GM18870 (cell line): ENCODE measurements around the gene DDX1.

Experiments used
- ATAC-seq: cut with Tn5 transposase; IDR thresholded peaks from one replicate; pipeline ENCODE4 v1.9.1; 2021; ENCODE audit warnings: moderate library complexity; ENCODE audit not compliant: unreplicated experiment

Gene DDX1

GRCh38 chr2:15658911-15659310 lies 67.2 kb downstream of the DDX1 start:
- ATAC-seq, result no peak

GRCh38 chr2:15660491-15661294 lies 69.0 kb downstream of the DDX1 start:
- no peak for ATAC-seq

- no peak for ATAC-seq
Measured at GRCh38 chr2:15661295-15661569, 69.6 kb downstream of the DDX1 start.

GRCh38 chr2:15662026-15662425 lies 70.4 kb downstream of the DDX1 start:
- ATAC-seq, result no peak

GRCh38 chr2:15662579-15662978 lies 70.9 kb downstream of the DDX1 start:
- ATAC-seq, result no peak

GRCh38 chr2:15663802-15664201 lies 72.1 kb downstream of the DDX1 start:
- ATAC-seq, result no peak

GRCh38 chr2:15664273-15665066 lies 72.8 kb downstream of the DDX1 start:
- ATAC-seq, result no peak

- ATAC-seq, result no peak
Measured at GRCh38 chr2:15665067-15665942, 73.6 kb downstream of the DDX1 start.

GRCh38 chr2:15665943-15666460 lies 74.3 kb downstream of the DDX1 start:
- no peak for ATAC-seq

GRCh38 chr2:15666861-15667808 lies 75.5 kb downstream of the DDX1 start:
- ATAC-seq, result no peak

GRCh38 chr2:15667809-15668556 lies 76.3 kb downstream of the DDX1 start:
- no peak for ATAC-seq

GRCh38 chr2:15668611-15669305 lies 77.1 kb downstream of the DDX1 start:
- no peak for ATAC-seq

- no peak for ATAC-seq
Measured at GRCh38 chr2:15669375-15669910, 77.8 kb downstream of the DDX1 start.

GRCh38 chr2:15670469-15670868 lies 78.8 kb downstream of the DDX1 start:
- ATAC-seq, result no peak

- no peak for ATAC-seq
Measured at GRCh38 chr2:15670981-15671380, 79.3 kb downstream of the DDX1 start.

- ATAC-seq, result no peak
Measured at GRCh38 chr2:15671409-15671808, 79.7 kb downstream of the DDX1 start.

GRCh38 chr2:15671842-15672815 lies 80.5 kb downstream of the DDX1 start:
- no peak for ATAC-seq
